Colonic mucosa (tissue), 4 donors: ENCODE results near the gene COL1A2. TPM values are rescaled to one million over a fixed set of nuclear protein-coding genes. Genes with fewer than 3 reads are reported as not detected.

ENCODE experiments used
- DNase-seq: peaks from one replicate; pipeline ENCODE4 v3.0.0-alpha.2; 2020
- H3K27ac ChIP-seq: fragments of 200-600 bp; one replicate; pipeline ENCODE4 v1.8.0; 2021
- H3K27me3 ChIP-seq: fragments of 200-600 bp; one replicate; pipeline ENCODE4 v1.8.0; 2021
- H3K36me3 ChIP-seq: fragments of 200-600 bp; one replicate; pipeline ENCODE4 v1.8.0; 2021
- H3K4me1 ChIP-seq: fragments of 200-600 bp; one replicate; pipeline ENCODE4 v1.8.0; 2021; ENCODE audit warnings: mild to moderate bottlenecking
- H3K4me3 ChIP-seq: fragments of 200-600 bp; one replicate; pipeline ENCODE4 v1.8.0; 2021
- H3K9ac ChIP-seq, 2 donors: one replicate each; pipeline ENCODE4 v1.7.0; 2013; ENCODE audit warnings: control low read depth in 2 of 2, low read depth in 2 of 2, low read length in 2 of 2
- H3K9me3 ChIP-seq: fragments of 200-600 bp; one replicate; pipeline ENCODE4 v1.8.0; 2021
- CTCF ChIP-seq: fragments of 200-600 bp; IDR thresholded peaks from one replicate; pipeline ENCODE4 v1.8.0; 2022; ENCODE audit warnings: antibody characterized with exemption, mild to moderate bottlenecking
- intact Hi-C: fragments of 100-400 bp; cut with DNase I; formaldehyde crosslinking; loops from one replicate; pipeline ENCODE4 v1.14.1; 2022
- total RNA-seq, 2 donors: library from RNA; stranded (reverse); fragmentation: NEBNext Ultra II Directional in 1 of 2; extraction: Animal tissue kit (Norgen Biotek cat#: 25700) in 1 of 2; gene quantifications; one replicate each; pipeline ENCODE4 v1.2.1, GENCODE V29; 2021
- donor health status: healthy.
- donor health status: DM: no; HTN: no; CAD: no.
- donor health status: DM: no; HTN: no; CAD: no.

COL1A2 gene
- total RNA-seq, 2 donors from 2014 or later = 55.6 to 131 TPM

GRCh38 chr7:94453898-94454297 is 59.2 kb downstream of the COL1A2 start:
- TF ChIP-seq CTCF = no peak
- intact Hi-C loops = loop anchor here (10.0 kb wide), 2 partner anchors 51 to 191 kb away; partner anchors contain the start of gene CASD1
- Histone ChIP-seq H3K9me3 (no peaks in the 10 kb centered on the region), H3K36me3 (no peaks in the 10 kb centered on the region), H3K27ac (no peak overlapping the region), H3K4me1 (no peaks in the 10 kb centered on the region), H3K9ac (no peak overlapping the region), H3K4me3 (no peak overlapping the region), H3K27me3 (no peaks in the 10 kb centered on the region)
- DNase-seq = no peak

- Histone ChIP-seq H3K27me3 (no peaks in the 10 kb centered on the region), H3K36me3 (no peaks in the 10 kb centered on the region), H3K9ac (no peak overlapping the region), H3K9me3 (no peaks in the 10 kb centered on the region), H3K4me1 (no peaks in the 10 kb centered on the region), H3K27ac (no peak overlapping the region), H3K4me3 (no peak overlapping the region)
- intact Hi-C loops = loop anchor here (10.0 kb wide), 2 partner anchors 47 to 187 kb away; partner anchors contain the start of gene CASD1
- no peak for DNase-seq
- TF ChIP-seq CTCF = no peak
Observed at GRCh38 chr7:94458041-94458440, 63.3 kb downstream of the COL1A2 start.

- H3K36me3 ChIP-seq = no peaks in the 10 kb centered on the region
- H3K9ac ChIP-seq = no peak overlapping the region
- no peaks in the 10 kb centered on the region for H3K9me3 ChIP-seq
- TF ChIP-seq CTCF = no peak
- intact Hi-C loops = no loop called here
- no peak for DNase-seq
- no peaks in the 10 kb centered on the region for H3K27me3 ChIP-seq
- no peak overlapping the region for H3K4me3 ChIP-seq
- no peaks in the 10 kb centered on the region for H3K4me1 ChIP-seq
- no peak overlapping the region for H3K27ac ChIP-seq
Observed at GRCh38 chr7:94466516-94466915, 71.8 kb downstream of the COL1A2 start.

- no peaks in the 10 kb centered on the region for H3K27me3 ChIP-seq
- H3K9ac ChIP-seq = no peak overlapping the region
- intact Hi-C loops = no loop called here
- H3K4me1 ChIP-seq = no peaks in the 10 kb centered on the region
- H3K4me3 ChIP-seq = no peak overlapping the region
- no peak overlapping the region for H3K27ac ChIP-seq
- no peaks in the 10 kb centered on the region for H3K9me3 ChIP-seq
- H3K36me3 ChIP-seq = no peaks in the 10 kb centered on the region
- TF ChIP-seq CTCF = no peak
- no peak for DNase-seq
Observed at GRCh38 chr7:94471604-94472003, 76.9 kb downstream of the COL1A2 start.

GRCh38 chr7:94472608-94473007 is 77.9 kb downstream of the COL1A2 start:
- Histone ChIP-seq H3K27me3 (no peaks in the 10 kb centered on the region), H3K27ac (no peak overlapping the region), H3K9ac (no peak overlapping the region), H3K9me3 (no peaks in the 10 kb centered on the region), H3K4me3 (no peak overlapping the region), H3K36me3 (no peaks in the 10 kb centered on the region), H3K4me1 (no peaks in the 10 kb centered on the region)
- DNase-seq = no peak
- TF ChIP-seq CTCF = no peak
- intact Hi-C loops = no loop called here
